Fibroblast of skin of right biceps (primary cell): ENCODE results near the gene GARNL3.

Source experiments
- DNase-seq: peaks from one replicate; pipeline ENCODE4 v3.0.0-alpha.2; 2013

Gene GARNL3

DNA sequence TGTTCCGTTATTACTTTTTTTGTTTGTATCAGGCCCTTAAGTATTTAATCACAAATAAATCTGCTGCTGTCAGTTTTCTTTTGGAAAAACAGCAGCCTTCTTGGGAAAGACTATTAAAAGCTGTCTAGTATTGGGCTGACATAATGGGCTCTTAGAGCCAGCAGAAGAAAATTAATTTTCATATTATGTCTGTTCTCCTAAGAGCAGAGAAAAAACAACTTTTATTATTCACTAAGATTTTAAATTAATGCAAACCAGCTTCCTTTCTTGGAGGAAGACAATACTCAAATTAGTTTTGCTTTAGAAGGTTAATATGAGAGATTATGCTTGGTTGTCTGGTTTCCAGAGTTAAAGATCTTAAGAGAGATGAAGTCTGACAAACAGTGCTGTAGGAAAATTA, 30.6 kb upstream of the GARNL3 start:
- DNase-seq: no peak

- DNase-seq: no peak
Observed at GRCh38 chr9:127237801-127238200, 26.8 kb upstream of the GARNL3 start.

DNA sequence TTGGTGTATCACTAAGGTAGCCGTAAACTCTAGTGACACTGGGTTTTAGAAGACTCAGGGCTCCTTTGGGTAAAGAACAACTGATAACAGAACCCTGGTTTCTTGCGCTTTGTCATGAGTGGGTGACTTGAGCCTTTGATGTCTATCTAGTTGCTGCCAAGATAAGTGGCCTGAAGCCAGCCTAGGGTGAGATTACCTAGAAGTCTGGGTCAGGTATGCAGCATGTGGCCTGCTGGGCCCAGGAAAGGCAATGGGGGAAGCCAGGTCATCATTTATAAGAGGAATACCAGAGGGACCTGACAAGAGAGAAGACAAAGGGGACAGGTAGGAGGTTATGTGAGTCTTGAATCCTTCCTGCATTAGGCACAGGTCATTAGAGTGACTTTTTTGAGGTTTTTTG, 23.2 kb upstream of the GARNL3 start:
- no peak for DNase-seq

DNA sequence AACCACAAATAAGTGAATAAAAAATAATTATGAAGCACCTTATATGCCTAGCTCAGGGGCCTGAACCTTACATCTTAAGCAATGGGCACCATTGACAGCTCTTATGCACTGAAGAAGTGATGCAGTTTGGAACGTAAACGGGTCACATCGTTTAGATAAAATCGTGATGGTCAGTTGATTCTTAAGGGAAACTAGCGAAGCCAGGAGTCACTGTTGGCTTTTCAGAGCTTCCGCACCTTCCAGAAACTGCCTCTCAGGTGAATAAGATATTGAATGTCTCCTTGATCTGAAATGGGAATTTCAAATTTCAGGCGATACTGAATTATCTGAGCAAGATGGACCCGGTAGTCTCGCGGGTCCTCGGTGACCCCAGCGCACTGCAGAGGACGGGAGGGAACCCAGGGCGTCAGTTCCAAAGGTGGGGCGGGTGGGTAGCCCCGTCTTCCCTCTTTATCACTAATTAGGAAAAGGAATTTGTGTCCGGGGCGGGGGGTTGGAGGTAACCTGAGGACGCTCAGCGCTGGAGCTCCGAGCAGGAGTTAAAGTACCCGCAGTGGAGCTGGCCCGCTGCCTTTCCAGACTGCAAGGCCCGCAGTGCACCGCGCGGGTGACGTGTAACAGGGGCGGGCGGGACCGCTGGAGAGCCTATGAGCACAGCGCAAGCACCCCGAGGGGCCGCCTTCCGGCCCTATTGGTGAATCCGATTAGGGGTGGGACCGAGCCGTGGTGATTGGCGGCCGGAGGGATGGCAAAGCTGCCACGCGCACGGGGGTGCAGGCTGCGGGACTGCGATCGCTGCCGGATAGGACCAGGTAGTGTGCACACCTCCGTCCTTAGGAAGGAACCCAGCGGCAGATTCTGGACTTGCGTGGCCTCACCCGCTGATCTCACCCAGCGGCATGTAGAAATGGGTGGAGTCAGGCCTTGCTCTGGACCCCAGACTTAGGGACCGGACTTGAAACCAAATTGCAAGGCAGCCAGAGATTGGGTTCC, 19.7 kb upstream of the GARNL3 start:
- peak; percentile 95 for DNase-seq

DNA sequence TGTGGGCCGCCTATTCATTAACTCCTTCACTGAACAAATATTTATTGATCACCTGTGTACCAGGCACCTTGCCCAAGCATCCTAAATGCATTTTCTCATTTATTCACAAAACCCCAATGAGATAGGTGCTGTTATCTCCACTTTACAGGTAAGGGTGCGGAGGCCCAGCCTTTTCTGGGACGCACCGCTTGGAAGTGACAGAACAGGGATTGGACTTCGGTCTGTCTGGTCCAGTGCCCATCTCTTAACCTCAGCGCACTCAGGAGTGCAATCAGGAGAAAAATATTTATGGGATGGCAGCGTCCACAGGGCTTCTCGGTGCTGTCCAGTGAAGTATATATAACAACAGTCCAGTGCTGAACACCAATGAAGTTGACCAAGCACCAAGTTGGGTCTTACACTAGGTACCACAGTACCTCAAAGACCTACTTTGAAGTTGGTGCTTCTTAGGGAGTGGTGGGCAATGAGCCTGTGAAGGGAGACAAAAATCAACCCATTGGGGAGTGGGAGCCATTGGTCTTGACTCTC, 18.9 kb upstream of the GARNL3 start:
- DNase-seq: no peak

GRCh38 chr9:127248241-127248640, 16.3 kb upstream of the GARNL3 start:
- DNase-seq: no peak

GRCh38 chr9:127249877-127250276, 14.7 kb upstream of the GARNL3 start:
- no peak for DNase-seq

DNA sequence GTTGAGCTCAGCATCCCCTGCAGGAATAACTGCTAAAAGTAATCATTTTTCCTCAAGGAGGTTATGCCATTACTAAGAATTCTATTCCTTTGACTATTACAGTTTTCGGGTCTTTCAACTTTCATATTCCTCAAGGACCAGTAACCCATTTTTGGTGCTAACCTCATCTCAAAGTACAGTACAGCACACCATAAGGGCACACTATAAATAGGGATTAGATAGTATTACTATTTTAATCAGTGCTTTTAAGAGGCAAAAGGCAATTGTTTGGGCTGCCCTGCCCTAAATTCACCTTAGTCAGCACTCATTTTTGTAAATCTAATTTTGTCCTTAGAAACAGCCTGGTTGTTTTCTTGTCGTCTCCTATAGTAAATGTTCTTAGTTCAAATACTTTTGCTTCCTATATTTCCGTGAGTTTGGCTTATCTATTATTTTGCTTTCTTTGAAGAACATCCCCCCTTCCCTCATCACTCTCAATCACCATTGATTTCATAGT, 13.6 kb upstream of the GARNL3 start:
- no peak for DNase-seq

GRCh38 chr9:127252410-127253318, 11.9 kb upstream of the GARNL3 start:
- DNase-seq: no peak

DNA sequence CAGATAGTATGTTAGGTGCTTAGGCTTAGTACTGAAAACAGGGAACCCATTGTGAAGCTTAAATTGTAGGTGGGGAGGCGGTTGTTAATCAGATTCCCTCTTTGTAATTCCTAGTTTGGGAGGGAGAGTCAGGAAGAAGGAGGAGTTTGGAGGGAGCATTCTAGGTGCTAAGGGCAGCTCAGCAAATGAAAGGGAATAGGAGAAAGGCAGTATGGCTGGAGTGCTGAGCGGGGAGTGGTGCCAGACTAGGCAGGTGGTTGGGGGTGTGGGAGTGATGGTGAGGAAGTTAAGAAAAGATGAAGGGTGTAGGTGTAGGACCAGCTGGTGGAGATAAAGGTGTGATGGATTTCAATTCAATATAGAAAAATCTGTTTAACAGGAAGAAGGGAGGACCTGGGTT, 11.1 kb upstream of the GARNL3 start:
- DNase-seq: no peak

DNA sequence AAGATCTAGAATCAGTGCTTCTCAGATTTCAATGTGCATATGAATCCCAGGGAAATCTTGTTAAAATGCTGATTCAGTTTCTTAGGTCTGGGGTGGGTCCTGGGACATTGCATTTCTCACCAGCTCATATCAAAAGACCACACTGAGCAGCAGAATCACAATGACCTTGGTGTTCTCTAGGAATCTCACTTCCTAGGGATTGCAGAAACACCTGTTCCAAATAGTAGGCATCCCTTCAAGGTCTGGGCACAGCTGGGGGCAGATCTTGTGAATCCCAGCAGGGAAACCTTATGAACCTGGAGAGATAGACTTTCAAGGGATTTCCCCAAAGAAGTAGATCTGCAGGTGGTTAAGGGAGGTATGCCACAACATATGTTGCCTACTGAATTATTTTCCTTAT, 8.9 kb upstream of the GARNL3 start:
- DNase-seq: no peak

DNA sequence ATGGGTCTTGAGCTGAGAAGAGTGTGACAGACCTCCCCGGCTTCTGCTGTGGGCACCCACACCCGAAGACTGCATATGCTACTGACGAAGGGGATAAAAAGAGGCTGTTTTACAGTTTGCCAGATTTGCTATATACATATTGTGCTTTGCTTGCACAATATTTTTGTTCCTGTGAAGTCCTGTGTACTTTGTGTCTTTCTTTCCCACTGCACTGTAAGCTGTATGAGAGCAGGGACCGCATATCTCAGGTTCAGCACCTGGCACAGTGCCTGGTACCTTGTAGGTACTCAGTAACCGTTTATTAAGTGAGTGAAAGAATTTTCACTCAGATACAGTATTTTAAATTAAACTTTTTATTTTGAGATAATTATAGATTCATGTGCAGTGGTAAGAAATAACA, 8.2 kb upstream of the GARNL3 start:
- no peak for DNase-seq

DNA sequence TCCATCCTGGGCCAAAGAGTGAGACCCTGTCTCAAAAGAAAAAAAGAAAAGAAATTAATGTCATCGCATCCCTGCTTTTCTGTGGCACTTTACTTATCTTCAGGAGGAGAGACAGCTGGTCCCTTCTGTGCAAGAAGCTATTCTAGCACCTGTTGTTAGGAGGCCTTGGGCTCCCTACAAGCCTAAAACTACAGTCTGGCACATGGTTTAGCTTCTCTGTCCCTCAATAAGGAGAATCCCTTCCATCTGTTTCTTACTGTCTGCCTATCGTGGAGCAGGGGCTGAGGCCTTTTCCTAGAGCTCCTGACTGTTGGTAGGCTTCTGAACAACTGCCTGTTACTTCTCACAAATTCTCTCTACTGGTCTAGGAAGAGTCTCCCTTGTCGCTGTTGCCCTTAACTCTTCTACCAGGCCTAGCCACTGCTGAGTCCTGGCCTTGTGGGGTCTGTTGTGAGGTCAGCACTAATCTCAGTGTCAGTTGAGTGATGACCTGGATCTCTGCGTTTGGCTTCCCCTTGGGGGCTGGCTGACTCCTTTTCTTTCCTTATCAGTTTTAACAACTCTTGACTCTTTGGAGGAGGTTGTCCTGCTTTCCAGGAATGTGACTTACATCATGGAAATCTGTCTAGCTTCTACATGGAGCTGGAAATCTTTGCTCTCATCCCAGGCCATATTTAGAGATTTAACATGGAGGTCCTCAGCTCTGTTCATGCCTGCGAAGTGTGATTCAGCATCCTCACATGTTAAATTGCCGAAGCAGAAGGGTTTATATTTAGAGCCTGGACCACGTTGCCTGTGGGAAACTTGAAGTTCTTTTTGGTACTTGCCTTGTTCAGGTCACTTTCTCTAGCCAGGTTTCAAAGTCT, 5.7 kb upstream of the GARNL3 start:
- no peak for DNase-seq

DNA sequence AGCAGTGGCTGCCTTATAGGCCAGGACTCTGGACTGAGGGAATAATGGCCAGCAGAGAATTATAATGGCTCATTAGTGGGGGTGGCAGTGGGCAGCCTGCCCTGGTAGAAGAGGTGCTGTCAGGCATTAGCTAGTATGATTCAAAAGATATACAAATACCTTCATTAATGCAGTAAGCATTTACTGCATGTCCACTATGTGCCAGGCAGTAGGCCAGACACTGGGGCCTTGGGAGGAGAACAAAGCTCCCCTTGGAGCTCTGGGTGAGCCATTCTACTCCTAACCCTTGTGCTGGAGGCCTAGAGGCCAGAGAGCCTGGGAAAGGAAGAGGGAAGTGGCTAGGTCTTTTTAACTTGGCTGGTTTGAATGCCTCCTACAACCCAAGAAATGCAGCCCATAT, 2.0 kb upstream of the GARNL3 start:
- no peak for DNase-seq

DNA sequence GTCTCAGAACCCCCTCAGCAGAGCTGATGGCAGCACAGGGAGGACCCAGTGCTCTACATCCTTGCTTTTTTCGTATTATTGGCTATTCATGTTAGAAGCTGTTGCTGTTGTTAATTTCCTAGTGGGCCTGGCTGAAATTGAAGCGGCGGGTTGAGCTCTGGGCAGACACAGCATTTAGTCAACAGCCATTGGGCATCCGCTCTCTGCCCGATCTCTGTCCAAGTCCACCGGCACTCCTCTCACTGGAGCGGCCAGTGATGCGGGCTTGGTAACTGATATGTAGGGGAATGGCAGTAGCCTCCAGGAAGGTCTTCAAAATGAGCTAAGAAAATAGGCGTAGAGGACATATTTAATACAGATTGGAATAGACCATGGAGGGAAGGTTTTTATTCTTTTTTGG, 1.3 kb upstream of the GARNL3 start:
- no peak for DNase-seq

DNA sequence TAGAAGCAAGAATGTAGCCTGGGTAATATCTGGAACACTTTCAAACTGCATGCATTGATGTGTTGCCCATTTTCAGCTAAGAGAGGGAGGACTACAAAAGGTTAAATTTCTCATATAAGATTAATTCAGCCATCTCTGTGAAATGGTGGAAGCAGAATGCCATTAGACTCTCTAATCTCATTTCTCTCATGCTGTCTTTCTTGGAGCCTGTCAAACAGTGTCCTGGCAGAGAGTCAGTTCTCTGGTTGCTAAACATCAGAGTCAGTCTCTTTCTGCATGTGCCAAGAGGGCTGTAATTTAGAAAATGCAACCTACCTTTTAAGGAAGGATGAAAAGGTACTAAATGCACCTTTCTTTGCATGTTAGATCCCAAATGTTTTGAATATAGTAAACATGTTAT, 910 bp upstream of the GARNL3 start:
- DNase-seq: no peak

DNA sequence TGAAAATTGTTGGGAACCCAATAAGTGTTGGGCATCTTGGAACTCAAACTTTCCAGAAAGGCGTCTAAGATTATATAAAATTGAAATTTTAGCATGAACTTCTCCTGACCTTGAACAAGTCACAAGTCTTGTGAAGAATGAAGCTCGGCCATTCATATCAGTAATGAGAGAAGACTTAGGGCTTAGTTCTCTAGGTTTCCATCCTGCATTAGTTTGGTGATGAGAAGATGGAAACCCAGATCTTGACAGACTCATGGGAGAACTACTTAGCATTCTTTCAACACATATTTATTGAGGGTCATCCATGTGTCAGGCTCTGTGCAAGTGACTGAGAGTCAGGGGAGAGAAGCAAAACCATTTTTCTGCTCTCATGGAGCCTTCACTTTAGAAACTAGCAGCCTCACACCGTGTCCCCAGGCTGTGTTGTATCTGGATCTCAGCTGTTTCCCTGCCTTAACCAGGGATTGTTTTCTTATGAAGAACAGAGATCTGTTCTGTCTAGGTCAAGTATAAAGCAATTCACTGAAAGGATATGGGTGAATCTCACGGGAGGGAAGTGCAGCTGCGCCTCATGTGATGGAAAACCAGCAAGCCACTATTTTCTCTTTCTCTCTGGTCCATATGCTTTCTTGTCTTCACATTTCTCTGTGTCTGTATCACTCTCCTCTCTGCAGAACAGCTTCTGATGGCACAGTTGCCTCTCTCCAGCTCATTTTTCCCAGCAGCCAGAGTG, 3.4 kb downstream of the GARNL3 start:
- no peak for DNase-seq

DNA sequence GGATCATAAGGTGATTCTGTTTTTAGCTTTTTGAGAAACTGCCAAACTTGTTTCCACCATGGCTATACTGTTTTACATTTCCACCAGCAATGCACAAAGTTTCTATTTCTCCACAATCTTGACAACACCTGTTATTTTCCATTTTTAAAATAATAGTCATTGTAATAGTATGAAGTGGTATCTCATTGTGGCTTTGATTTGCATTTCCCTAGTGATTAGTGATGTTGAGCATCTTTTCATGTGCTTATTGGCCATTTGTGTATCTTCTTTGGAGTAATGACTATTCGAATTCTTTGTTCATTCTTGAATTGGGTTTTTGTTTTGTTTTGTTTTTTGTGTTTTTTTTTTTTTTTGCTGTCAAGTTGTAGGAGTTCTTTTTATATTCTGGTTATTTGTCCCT, 4.9 kb downstream of the GARNL3 start:
- no peak for DNase-seq

DNA sequence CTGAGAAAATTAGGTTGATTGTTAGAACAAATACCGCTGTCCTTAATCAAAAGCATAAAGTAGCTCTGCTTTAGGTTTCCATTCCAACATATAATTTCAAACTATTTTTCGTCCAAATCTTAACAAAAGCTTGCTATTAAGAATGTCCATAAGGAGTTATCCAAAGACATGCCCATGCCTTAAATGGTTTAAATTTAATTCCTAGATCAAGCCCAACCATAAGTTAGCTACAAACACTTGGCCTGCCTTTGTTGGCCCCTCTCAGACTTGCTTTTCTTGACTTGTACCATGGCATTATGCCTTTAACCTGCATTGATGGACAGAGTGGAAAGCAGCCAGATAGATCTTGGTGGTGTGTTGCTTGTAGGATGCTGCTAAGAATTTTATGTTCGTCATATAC, 8.8 kb downstream of the GARNL3 start:
- no peak for DNase-seq

GRCh38 chr9:127277099-127277498, 12.5 kb downstream of the GARNL3 start:
- no peak for DNase-seq

GRCh38 chr9:127277770-127278169, 13.2 kb downstream of the GARNL3 start:
- no peak for DNase-seq

DNA sequence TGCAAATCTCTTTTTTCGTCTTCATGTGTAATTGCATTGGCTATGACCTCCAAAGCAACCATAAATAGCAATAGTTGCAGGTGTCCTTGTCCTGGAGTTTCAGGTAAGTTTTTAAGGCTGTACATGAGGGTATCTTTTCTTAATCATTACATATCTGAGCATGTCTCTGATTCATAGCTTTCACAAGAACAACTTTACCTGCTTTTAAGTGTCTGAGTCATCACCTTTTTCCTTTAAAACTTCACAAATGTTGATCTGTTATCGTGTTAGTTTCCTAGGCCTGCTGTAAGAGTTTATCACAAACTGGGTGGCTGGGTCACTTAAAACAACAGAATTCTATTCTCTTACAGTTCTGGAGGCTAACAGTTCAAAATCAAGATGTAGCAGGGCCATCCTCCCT, 13.8 kb downstream of the GARNL3 start:
- DNase-seq: no peak
